HK-2 (cell line): ENCODE results near the gene CXCL11.
"Not testable (repeated sequence)": the region's sequence is repeated elsewhere in the genome, so short reads cannot be mapped to it uniquely, and the experiment has no call there.

Source experiments
- DNase-seq: peaks from one replicate; pipeline ENCODE4 v3.0.0-alpha.2; 2018; ENCODE audit not compliant: unreplicated experiment

Gene CXCL11

DNA sequence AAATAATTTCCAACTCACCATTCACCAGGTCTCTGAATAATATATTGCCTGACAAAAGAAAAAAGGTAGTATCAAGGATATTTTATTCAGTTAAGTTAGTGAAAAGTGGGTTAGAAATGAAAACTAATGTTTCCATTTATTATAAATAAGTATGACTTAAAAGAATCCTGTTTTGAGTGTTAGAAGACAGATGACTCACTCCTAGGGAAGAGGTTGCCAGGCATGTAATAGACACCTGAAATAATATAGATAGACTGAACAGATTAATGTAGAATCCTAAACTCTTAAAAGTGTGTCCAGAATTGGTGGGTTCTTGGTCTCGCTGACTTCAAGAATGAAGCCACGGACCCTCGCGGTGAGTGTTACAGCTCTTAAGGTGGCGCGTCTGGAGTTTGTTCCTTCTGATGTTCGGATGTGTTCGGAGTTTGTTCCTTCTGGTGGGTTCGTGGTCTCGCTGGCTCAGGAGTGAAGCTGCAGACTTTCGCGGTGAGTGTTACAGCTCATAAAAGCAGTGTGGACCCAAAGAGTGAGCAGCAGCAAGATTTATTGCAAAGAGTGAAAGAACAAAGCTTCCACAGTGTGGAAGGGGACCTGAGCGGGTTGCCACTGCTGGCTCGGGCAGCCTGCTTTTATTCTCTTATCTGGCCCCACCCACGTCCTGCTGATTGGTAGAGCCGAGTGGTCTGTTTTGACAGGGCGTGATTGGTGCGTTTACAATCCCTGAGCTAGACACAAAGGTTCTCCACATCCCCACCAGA is 6.5 kb upstream of the CXCL11 start:
- not testable (repeated sequence) for DNase-seq

DNA sequence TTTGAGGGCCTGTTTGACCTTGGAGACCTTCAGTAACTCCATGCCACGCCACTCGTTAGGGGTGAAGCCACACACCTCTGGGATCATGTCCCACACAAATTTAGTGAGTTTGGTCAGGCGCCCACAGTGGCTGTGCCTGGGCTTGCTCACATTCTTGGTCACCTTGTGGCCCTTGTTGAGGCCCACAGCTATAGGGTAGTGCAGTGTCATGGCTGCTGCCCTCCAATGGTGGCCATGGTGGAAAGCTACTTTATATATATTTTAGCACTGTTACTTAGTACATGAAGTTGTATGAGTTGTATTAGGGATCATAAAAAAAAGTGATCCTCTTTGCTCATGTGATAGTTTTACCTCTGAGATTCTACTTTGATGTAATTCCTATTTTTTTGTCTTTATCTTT is 985 bp upstream of the CXCL11 start:
- DNase-seq = no peak

DNA sequence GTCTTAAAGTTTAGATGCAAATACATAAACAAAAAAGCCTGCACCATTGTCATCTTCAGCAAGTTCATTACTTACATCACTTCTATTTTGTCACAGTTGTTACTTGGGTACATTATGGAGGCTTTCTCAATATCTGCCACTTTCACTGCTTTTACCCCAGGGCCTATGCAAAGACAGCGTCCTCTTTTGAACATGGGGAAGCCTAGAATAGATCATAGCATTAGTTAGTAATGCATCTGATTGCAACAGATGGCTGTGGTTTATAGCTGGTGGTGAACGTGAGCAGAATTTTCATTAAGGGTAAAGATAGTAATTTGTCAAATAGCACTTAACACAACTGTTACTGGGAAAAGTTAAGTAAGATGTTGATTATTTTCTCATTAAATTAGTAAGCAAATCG is 729 bp downstream of the CXCL11 start:
- DNase-seq = no peak

DNA sequence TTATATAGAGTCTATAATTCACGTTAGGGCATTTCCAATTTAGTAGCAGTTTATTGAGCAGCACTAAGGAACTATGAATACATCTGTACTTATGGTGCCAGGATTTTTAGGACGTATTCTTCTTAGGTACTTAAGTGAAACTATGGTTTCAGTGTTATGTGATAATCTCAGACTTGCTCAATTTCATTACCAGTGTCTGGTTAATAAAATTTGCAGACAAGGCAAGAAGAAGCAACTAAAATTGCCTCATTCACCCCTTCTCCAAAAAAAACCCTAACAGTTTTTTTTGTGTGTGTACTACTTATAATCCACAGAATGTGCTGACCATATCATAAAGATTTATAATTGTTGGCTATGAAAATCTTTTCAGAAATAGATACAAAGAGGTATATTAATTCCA is 6.6 kb downstream of the CXCL11 start:
- no peak for DNase-seq

DNA sequence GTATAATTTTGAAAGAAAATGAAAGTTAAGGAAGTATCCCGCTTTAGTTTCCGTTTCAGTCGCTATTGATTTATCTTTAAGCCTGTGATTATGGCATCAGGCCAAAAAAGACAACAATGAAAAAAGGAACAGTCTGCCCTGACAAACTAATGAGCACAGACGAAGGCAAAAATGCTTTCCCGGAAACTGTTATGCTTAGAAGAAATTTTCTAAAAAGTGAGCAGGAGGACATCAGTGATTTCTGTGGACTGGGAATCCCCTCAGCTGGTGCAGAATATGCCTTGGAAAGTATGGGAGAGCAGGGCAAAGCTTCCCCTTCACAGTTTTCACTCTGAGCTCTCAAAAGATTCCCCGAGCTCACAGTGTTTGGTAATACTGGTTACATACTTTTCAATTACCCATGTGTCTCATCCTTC is 7.5 kb downstream of the CXCL11 start:
- DNase-seq = no peak

DNA sequence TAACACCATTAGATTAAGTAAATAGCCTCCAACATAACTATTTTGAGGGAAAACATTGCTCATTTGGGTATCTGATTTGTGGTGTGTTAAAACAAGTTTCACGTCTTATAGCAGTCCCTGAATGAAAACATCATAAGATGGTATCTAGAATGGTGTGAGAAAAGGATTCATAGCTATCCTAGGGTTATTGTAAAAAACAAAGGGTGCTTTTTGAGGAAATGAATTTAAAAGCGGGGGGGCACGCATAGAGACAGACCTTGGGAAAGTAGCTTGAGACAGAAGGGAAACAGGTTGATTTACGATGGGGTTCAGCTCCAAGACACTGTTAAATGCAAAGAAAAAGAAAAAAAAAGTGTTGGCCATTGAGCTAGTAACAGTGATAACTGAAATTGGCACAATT is 11.8 kb downstream of the CXCL11 start:
- DNase-seq = no peak

DNA sequence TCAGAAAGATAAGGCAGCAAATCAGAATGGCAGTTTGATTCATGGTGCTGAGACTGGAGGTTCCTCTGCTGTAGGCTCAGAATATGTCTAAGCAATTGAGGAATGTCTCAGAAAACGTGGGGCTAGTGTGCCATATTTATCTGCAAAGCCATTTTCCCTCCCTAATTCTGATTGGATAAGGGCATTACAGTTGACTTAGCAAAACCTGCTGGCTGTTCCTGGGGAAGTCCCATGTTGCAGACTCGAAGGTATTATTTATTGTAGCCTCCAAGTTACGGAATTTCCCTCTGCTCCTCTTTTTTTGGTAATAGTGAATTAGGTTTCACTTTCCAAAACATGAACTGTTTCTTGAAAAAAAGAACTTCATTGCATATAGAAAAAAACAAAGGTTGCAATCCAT is 12.5 kb downstream of the CXCL11 start, which contains the start of gene CXCL10:
CXCL10 (minus strand) TSS at position 109 of the 400 bp plus-strand sequence; CDS start at position 43, 66 bp downstream.
- DNase-seq = no peak

DNA sequence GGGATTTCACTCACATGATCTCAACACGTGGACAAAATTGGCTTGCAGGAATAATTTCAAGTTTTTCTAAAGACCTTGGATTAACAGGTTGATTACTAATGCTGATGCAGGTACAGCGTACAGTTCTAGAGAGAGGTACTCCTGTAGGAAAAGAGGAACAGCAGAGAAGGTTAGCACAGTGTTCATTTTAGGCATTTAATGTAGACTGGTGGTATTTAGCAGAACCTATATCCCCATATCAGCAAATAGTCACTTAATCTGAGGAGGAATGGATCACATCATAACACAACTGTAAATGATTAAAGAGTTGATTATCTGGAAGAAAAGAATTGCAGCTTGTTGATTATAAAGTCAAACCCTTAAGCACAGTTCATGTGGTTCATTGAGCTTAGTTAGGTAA is 13.2 kb downstream of the CXCL11 start:
- no peak for DNase-seq

DNA sequence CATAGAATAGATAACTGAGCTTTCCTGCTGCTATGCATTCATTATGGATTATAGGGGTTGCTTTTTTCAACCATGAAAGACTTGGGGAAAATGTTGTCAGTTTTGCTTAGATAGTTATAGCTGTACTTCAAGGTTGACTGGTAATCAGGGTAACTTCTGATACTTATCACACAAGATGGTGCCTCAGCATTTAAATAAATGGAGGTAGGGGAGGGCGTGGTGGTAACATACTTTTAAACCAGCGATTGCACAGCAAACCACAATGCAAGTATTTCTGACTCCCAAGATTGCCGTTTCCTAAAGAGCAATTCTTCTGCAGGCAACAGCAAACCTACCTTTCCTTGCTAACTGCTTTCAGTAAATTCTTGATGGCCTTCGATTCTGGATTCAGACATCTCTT is 13.8 kb downstream of the CXCL11 start:
- DNase-seq = no peak

DNA sequence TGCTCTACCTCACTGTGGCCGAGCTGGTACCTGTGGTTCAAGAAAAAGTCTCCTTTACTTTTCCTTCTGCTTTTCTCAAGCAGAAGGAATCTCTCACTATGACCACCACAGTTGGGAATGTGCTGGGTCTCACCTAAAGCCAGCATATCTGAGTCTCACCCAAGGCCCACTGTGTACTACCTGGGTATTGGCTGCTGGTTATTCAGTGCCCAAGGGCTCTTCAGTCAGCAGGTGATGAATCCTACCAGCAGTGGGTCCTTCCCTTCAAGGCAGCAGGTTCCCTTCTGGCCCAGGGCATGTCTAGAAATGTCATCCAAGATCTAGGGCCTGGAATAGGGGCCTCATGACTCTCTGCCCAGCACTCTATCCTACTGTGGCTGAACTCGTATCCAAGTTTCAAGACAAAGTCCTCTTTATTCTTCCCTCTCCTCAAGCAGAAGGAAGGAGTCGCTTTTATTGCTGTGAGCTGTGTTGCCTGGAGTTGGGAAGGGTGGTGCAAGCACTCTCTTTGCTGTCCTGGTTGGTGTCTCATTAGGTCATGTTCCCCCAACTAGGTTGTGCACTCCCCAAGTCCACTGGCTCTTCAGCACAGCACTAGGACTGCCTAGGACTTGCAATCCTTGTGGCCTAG is 18.7 kb downstream of the CXCL11 start:
- DNase-seq = no peak

DNA sequence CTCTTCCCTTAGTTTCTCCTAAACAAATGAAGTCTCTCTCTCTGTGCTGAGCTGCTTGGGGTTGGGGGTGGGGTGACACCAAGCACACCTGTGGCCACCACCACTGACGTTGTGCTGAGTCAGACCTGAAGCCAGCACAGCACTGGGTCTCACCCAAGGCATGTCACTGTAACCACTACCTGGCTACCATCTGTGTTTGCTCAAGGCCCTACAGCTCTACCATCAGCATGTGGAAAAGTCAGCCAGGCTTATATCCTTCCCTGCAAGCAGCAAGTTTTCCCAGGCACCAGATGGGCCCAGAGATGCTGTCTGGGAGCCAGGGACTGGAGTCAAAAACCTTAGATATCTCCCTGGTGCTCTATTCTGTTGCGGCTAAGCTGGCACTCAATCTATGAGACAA is 19.5 kb downstream of the CXCL11 start:
- no peak for DNase-seq

DNA sequence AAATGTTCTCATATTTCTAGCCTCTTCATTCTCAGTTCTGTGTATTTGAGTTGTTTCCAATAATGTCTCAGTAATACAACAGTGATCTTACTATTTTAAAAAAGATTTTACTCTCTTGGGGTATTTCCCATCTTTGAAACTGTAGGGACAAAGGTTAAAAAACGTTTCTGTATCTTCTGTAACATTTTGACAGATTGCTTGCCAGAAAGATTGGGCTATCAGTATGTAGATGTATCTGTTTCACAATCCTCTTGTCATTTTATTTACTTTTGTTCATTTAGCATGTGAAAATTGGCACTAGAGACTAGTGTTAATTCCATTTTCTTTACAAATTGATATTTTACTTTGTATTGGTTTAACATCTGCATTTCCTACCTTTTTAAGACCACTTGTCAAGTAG is 22.3 kb downstream of the CXCL11 start:
- DNase-seq = no peak

DNA sequence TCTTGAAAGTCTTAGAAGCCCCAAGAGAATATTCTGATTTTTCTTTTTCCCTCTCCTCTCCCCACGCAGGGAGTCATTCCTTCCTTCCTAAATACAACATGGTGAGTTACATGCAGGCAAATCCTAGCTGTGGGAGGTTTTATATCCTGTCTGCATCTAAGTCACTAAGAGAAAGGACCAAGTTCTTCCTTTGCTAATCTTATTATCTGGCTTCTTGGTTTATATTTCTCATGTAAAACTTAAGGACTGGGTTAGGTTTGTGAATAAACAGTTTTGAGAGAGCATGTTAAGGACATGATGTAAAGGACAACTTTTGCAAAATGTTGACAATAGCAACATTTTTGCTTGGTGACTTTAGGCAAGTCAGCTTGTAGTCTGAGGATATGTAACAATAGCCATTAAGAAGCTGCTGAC is 23.5 kb downstream of the CXCL11 start:
- no peak for DNase-seq

DNA sequence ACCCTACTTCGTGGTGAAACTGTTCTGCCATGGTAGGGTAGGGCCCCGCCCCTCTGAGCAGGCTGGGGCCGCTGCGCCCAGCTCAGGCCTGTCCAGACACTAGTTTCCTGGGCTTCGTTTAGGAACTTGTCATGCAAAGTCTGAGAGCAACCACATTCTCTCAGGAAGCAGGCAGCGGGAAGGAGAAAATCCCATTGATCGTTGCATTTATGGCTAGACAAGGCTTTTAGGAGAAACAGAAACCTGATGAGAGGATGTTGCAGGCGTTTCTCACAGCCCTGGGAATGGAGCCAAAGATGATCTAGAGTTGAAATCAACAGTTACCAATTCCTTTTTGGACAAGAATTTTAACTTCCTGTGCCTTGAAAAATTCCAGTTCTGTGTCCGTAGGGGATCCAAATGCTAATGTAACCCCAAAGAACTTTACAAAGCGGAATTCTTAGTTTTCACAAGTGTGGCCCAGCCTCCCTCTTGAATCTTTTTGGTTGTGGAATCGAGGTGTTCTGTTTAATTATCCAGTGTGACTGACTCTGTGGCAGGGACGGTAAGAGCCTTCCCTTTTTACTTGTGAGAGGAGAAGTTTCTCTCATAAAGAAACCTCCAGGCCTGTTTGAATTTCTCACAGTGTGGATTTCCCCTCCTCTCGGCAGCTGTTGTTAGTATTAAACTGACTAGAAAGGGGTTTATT is 24.0 kb downstream of the CXCL11 start:
- DNase-seq = no peak

DNA sequence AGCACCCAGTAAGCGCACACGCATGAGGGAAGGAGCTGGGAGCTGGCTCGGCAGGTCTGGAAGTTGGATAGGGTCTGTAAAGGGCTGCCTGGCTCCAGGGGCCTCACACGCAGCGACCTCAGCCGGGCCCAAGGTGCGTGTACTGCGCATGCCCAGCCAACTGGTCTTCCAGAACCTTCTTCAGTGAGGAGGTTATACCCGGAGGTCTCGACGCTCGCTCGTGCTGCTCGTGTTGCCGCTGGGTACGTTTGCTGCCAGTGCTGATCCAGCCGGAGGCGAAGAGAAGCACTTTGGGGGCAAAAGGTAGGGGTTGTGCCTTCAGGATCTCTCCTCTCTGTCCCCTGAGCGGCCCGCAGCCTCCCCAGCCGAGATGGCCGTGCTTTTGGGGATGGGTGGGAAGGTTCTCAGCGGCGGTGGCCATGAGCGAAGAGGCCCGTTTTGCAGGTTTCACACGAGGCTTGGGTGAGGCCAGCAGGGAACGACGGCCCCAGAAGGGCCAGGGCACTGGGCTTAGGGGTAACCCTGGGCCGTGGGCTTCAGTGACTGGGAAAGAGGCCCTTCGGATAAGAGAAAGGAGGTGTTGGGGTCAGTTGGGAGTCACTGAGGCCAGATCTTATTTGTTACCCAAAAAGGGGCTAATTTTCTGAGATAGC is 24.7 kb downstream of the CXCL11 start:
- DNase-seq = no peak

DNA sequence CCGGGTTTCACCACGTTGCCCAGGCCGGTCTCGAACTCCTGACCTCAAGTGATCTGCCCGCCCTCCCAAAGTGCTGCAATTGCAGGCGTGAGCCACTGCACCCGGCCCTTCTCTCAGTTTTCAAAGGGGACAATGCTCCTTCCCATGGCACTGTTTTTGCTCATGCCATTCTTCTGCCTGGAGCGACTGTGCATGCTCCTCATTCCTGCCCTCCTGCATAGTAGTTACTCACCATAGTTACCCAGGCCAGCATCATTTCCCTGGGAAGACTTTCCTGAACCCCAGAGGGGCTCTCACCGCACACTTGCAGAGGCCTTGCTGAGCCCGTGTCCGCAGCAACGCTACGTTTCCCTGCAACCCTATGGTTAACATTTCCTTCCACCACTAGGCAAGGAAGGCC is 25.3 kb downstream of the CXCL11 start:
- DNase-seq = no peak

DNA sequence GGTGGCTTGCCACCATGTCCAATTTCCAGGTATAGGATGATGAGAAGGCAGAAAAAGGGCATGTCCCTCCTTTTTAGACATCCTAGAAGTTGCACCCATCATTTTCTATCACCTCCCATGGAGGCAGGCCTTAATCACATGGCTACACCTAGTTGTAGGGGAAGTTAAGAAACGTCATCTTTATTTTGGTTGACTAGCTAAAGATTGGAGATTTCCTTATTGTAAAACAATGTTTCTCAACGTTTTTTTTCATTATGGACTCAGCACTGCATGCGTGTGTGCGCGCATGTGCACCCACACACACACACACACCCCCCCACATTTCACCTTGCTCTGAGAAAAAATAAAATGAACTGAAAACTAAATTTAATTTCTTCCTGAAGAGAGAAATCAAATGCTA is 26.6 kb downstream of the CXCL11 start:
- no peak for DNase-seq

DNA sequence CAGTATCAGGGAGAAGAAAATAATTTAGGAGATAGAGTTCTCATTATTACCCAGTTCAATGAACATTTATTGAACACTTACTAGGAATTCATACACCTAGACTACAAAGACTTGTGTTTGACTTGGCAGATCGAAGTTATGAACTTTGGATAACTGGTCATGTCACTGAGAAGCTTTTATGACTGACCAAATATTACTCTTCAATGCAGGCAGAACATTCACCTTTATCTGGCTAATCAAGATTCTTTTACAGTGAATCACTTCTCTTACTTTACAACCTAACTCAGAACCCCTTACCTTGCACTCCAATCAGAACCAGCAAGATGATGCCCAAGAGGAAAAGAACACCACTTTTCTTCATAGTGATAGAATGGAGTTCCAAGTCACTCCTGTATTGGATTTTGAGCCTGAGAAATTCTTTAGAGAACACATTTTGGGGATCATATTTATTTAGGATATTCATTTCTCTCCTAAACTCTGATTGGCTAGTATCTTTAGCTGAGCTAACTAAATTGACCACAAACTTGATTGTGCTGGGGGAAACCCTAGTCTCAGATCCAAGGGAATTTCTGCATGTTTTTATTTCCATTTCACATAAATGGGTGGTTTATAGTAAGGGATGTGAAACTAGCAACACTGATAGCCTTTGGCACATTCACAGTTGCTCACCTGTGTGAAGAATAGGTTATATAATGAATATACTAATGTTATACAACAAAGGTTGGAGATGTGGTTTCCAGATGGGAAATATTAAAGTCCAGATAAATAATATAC is 28.6 kb downstream of the CXCL11 start, which contains the start of gene CXCL9:
CXCL9 (minus strand) TSS at position 421 of the 774 bp plus-strand sequence; CDS start at position 361, 60 bp downstream.
- no peak for DNase-seq

DNA sequence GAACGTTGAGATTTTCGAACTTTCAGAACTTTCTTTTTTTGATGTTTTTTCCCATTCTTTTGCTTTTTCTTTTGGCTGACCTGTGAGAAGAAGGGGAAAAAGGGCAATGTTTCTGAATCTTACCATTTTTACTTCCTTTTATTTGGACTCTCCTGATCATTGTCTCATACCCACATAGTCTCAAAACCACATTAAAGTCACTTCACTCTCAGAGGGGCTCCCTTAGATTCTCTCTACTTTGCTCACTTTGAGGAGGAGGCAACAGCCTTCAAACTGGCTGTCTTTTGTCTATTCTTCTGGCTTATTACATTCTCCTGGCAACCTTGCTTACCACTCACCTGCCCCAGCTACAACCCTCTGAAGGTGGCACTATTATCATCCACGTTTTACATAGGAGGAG is 32.2 kb downstream of the CXCL11 start:
- DNase-seq = no peak

DNA sequence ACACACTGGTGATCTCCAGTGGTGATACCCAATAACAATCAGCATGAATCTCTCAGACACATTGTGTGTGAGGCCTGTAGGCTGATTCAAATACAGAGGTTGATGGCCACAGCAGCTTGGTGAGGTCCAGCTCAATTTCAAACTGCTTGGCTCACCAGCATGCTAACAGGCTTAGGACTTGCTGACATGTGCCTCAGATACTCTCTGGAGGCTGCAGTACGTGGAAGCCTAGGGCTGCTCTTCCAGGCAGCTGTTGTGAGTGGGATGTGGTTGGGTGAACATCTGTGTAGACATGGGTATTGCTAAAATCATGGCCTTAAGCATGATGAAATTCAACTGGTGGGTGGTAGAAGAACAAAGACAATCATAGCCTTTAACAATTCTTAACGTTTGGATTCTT is 32.8 kb downstream of the CXCL11 start:
- no peak for DNase-seq

DNA sequence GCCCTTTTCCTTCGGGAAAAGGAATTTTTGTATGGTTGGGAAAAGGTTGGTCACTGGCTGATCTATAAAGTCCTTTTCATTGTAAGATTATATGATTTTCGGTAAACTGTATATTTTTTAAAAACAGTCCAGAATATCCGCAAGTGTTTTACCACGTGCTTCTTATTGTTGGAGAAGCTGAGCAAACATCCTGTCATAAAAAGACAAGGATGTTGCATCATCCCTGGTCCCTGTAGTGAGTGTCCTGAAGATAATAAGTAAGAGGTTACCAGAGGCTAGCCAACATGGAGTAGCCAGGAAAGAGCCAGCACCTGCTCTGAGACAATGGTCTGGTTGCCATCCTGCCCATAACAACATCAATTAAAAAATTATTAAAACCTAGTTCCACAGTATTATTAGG is 33.7 kb downstream of the CXCL11 start:
- DNase-seq = no peak

DNA sequence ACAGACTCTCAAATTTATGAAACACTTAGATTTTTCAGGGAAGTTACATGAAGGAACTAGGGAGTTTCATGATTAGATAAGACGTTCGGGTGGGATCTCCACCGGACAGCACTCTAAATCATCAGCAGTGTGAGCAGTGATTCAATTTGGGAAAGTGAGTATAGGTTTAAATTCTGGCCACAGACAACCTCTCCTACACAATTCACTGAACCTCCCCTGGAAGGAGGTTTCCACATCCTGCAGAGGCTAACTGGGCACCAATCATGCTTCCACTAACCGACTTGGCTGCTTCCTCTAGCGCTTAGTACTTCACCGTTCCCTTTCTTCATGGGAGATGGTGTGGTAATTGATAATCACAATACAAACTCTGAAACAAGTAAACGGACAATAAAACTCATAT is 34.2 kb downstream of the CXCL11 start:
- no peak for DNase-seq
